ENCODE results near the gene PTPRN2. TPM values are rescaled to one million over a fixed set of nuclear protein-coding genes. Genes with fewer than 3 reads are reported as not detected.

PTPRN2 gene
- total RNA-seq, 1 donor from 2014 or later: 2.4 TPM

DNA sequence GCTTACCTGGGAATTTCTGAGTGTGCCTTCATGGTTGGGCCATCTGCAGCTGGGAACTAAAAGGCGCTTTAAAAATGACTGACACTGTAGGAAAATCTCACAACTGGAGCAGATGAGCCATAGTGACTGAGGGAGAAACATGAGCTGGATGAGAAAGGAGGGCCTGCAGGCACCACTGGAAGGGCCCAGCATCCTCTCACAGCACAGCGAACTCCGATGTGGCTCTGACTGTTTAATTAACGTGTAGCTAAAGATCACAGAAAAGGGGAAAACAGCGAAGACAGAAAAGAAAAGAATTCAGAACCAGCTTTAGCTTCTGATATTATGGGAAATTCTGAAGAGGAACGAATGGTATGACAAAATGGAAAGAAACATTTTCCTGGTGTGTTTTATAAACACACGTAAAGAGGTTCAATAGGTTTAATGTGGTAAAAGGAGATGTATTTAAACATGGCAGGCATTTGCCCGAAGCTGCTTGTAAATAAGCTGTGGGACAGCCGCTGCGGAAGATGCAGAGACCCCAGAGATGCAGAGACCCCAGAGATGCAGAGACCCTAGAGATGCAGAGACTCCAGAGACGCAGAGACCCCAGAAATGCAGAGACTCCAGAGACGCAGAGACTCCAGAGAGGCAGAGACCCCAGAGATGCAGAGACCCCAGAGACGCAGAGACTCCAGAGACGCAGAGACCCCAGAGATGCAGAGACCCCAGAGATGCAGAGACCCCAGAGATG lies 534.3 kb downstream of the PTPRN2 start:
- TF ChIP-seq, protein P1, sequence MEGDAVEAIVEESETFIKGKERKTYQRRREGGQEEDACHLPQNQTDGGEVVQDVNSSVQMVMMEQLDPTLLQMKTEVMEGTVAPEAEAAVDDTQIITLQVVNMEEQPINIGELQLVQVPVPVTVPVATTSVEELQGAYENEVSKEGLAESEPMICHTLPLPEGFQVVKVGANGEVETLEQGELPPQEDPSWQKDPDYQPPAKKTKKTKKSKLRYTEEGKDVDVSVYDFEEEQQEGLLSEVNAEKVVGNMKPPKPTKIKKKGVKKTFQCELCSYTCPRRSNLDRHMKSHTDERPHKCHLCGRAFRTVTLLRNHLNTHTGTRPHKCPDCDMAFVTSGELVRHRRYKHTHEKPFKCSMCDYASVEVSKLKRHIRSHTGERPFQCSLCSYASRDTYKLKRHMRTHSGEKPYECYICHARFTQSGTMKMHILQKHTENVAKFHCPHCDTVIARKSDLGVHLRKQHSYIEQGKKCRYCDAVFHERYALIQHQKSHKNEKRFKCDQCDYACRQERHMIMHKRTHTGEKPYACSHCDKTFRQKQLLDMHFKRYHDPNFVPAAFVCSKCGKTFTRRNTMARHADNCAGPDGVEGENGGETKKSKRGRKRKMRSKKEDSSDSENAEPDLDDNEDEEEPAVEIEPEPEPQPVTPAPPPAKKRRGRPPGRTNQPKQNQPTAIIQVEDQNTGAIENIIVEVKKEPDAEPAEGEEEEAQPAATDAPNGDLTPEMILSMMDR (IDR thresholded peaks at IDR 0.05; ENCODE audit: insufficient read depth, low read length, poor library complexity, severe bottlenecking): no peak
- Histone ChIP-seq H3K4me3 (ENCODE audit: low read depth, low read length) (no peak overlapping the region), H3K36me3 (ENCODE audit: control insufficient read depth, insufficient read depth, low read length) (no peaks in the 10 kb centered on the region), H3K27me3 (ENCODE audit: control insufficient read depth, insufficient read depth, low read length) (no peaks in the 10 kb centered on the region)
- DNase-seq (ENCODE audit: low read depth): no peak

DNA sequence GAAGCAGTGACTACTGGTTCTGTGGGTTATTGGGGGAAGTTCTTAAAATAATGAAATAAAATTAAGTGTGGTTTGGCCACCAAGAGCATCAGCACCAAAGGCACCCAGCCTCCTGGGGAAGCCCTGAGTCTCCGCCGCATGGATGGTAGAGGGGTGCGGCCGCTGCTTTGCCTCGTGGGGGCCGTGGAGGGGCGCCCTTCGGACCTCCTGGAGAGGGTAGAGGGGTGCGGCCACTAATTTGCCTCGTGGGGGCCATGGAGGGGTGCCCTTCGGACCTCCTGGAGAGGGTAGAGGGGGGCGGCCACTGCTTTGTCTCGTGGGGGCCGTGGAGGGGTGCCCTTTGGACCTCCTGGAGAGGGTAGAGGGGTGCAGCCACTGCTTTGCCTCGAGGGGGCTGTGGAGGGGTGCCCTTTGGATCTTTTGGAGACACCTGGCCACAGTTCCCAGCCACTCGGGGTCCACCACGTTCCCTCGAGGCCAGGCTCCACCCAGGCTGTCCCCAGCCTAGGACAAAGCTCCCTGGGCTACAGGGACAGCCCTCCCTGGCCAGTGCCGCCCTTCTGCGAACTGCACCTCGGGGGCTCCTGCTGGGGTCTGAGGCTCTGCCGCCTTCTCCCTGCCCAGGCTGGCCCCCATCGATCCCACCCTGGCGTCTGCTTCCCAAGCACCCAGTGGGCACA lies 535.1 kb downstream of the PTPRN2 start:
- H3K36me3 ChIP-seq (ENCODE audit: control insufficient read depth, insufficient read depth, low read length): no peaks in the 10 kb centered on the region
- H3K4me3 ChIP-seq (ENCODE audit: low read depth, low read length): no peak overlapping the region
- no peak for DNase-seq (ENCODE audit: low read depth)
- TF ChIP-seq, protein P1 (IDR thresholded peaks at IDR 0.05; ENCODE audit: insufficient read depth, low read length, poor library complexity, severe bottlenecking): no peak
- no peaks in the 10 kb centered on the region for H3K27me3 ChIP-seq (ENCODE audit: control insufficient read depth, insufficient read depth, low read length)

DNA sequence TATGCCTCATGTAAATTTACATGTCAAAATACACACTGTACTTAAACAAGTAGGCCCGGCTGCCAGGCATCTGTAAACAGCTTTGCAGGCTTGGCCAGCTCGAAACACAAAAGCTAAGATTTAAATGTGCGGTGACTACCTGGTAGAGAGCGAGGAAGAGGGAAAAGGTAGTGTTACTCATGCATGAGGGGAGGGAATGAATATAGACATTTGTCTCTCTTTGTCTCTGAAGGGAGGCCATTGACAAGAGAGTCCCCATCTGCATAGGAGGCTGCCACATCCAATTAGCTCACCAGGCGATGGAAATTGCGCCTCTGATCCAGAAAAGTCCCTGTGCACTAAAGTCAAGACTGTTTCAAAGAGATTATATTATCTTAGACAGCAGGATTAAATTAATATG lies 535.8 kb downstream of the PTPRN2 start:
- H3K27me3 ChIP-seq (ENCODE audit: control insufficient read depth, insufficient read depth, low read length): no peaks in the 10 kb centered on the region
- TF ChIP-seq, protein P1 (IDR thresholded peaks at IDR 0.05; ENCODE audit: insufficient read depth, low read length, poor library complexity, severe bottlenecking): no peak
- DNase-seq (ENCODE audit: low read depth): no peak
- H3K4me3 ChIP-seq (ENCODE audit: low read depth, low read length): no peak overlapping the region
- no peaks in the 10 kb centered on the region for H3K36me3 ChIP-seq (ENCODE audit: control insufficient read depth, insufficient read depth, low read length)

DNA sequence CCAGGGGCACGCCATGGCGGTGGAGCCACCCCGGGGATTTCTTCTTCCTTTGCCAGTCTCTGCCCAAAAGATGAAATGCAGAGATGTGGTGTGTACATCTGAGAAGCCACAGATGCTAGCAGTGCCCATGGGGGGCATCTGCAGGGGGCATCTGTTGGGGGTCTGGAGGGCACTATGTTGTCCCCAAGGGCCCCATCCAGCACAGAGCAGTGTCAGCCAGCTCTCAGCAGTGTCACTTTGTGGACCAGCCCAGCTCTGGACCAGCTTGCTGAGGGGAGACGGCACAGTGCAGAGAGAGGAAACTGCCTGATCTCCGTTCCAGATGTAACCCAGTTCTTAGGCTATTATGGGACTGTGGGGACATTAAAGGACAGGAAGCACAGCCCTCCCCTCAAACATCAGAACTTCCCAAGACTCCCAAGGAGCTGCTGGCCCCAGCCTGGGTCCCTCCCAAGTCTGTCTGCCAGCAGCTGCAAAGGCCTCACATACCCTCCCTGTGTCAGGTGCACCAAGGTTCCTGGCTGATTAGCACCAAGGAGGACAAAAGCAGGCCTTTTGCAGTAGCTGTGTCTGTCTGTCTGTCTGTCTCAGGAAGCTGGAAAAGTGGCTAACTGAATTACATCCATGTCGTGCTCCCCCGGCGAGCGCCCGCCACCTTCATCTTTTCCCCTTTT lies 536.5 kb downstream of the PTPRN2 start:
- TF ChIP-seq, protein P1 (IDR thresholded peaks at IDR 0.05; ENCODE audit: insufficient read depth, low read length, poor library complexity, severe bottlenecking): no peak
- Histone ChIP-seq H3K36me3 (ENCODE audit: control insufficient read depth, insufficient read depth, low read length) (no peaks in the 10 kb centered on the region), H3K4me3 (ENCODE audit: low read depth, low read length) (no peak overlapping the region), H3K27me3 (ENCODE audit: control insufficient read depth, insufficient read depth, low read length) (no peaks in the 10 kb centered on the region)
- no peak for DNase-seq (ENCODE audit: low read depth)

DNA sequence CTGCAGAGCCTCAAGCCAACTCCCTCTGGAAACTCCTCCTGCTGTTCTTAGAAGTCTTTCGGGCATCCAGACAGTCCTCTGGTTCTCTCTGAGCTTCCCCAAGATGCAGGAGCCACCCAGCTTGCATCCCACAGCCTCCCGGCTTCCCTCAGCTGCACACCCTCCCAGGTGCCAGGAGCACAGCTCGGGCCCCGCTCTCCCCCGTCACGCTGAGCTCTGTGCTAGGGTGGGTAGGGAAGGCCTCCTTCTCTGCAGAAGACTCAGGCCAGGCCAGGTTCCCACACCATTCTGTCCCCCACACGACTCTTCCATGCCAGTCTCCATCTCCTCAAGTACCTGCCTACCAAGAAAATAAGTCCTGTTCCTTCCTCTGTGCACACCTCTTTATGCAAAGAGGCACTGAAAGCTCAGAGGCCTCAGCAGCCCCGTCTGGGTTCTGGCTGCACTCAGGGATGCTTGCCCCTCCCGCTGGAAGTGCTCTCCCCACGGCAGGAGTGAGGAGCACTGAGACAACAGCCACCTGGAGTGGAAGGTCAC lies 537.1 kb downstream of the PTPRN2 start:
- DNase-seq (ENCODE audit: low read depth): no peak
- H3K4me3 ChIP-seq (ENCODE audit: low read depth, low read length): no peak overlapping the region
- no peaks in the 10 kb centered on the region for H3K36me3 ChIP-seq (ENCODE audit: control insufficient read depth, insufficient read depth, low read length)
- TF ChIP-seq, protein P1 (IDR thresholded peaks at IDR 0.05; ENCODE audit: insufficient read depth, low read length, poor library complexity, severe bottlenecking): no peak
- H3K27me3 ChIP-seq (ENCODE audit: control insufficient read depth, insufficient read depth, low read length): no peaks in the 10 kb centered on the region

All from kidney epithelial cell (primary cell).